Transverse colon (tissue), 4 donors: ENCODE data around the gene RNASE3.

Experiments
- CTCF ChIP-seq, 5 experiments: fragments of 200-600 bp in 3 of 5; fragments of 450-650 bp in 2 of 5; sonication (generic) in 3 of 5; IDR thresholded peaks; 1 replicate in 2 of 5; 2 replicates in 3 of 5; pipeline ENCODE4 v1.5.1; 2016 to 2017; ENCODE audit warnings: antibody characterized with exemption in 5 of 5, inconsistent platforms in 3 of 5, mild to moderate bottlenecking in 2 of 5, moderate library complexity in 1 of 5
- EP300 ChIP-seq: sonication (generic); formaldehyde crosslinking; IDR thresholded peaks from one replicate; pipeline ENCODE4 v1.6.1; 2017; ENCODE audit warnings: antibody characterized with exemption, low read depth
- POLR2AphosphoS5 ChIP-seq, 3 donors: sonication (generic); formaldehyde crosslinking; IDR thresholded peaks; one replicate each; pipeline ENCODE4 v1.6.1; 2016; ENCODE audit warnings: antibody characterized with exemption in 3 of 3

DNA sequence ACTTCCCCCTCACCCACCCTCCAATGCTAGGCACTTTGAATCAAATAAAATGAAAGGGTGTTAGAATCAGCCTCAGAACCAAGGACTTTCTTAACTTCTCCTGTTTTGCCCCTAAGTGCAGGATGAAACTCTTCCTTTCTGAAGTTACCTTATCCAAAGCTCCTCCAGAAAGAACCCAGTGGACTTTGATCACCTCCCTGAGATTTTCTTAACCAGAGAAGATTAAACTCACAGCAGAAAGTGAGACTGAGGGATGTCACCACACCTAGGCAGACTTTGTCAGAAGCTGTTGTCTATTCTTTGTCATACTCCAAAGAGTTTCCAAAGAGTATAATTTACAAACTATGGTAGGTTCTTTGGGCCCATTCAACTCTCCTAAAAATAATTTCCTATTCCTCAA lies 14.2 kb upstream of the RNASE3 start:
- TF ChIP-seq POLR2AphosphoS5 (IDR thresholded peaks at IDR 0.05) (no peak), CTCF (IDR thresholded peaks at IDR 0.05) (no peak), EP300 (no peak)
